H9 (cell line): ENCODE data around the gene CCDC160. TPM values are rescaled to one million over a fixed set of nuclear protein-coding genes. Genes with fewer than 3 reads are reported as not detected.

Source experiments
- DNase-seq: peaks from one replicate; pipeline ENCODE4 v3.0.0-alpha.2; 2017
- H2AFZ ChIP-seq: one replicate; pipeline ENCODE4 v1.6.1; 2013; ENCODE audit warnings: mild to moderate bottlenecking, low read length, control low read depth, moderate library complexity
- H2AK5ac ChIP-seq: 2 replicates; pipeline ENCODE4 v1.6.1; 2013; ENCODE audit warnings: low read length, control low read depth, mixed read lengths; ENCODE audit not compliant: insufficient read length
- H2BK120ac ChIP-seq: one replicate; pipeline ENCODE4 v1.6.1; 2013; ENCODE audit warnings: low read depth, mild to moderate bottlenecking, low read length, control low read depth, inconsistent platforms; ENCODE audit not compliant: poor library complexity, severe bottlenecking
- H2BK12ac ChIP-seq: 2 replicates; pipeline ENCODE4 v1.6.1; 2013; ENCODE audit warnings: low read length, control low read depth, mixed read lengths, low read depth; ENCODE audit not compliant: insufficient read length
- H2BK15ac ChIP-seq: 2 replicates; pipeline ENCODE4 v1.6.1; 2013; ENCODE audit warnings: low read depth, low read length, control low read depth
- H2BK20ac ChIP-seq: one replicate; pipeline ENCODE4 v1.6.1; 2013; ENCODE audit warnings: low read depth, mild to moderate bottlenecking, low read length, control low read depth, inconsistent platforms; ENCODE audit not compliant: poor library complexity, severe bottlenecking
- H2BK5ac ChIP-seq: 2 replicates; pipeline ENCODE4 v1.6.1; 2013; ENCODE audit warnings: low read length, control low read depth, mixed read lengths; ENCODE audit not compliant: insufficient read length
- H3K14ac ChIP-seq: 2 replicates; pipeline ENCODE4 v1.6.1; 2013; ENCODE audit warnings: low read length, control low read depth; ENCODE audit not compliant: insufficient read depth
- H3K18ac ChIP-seq: 2 replicates; pipeline ENCODE4 v1.6.1; 2013; ENCODE audit warnings: low read depth, mild to moderate bottlenecking, mixed read lengths, low read length, control low read depth; ENCODE audit not compliant: insufficient read length
- H3K23ac ChIP-seq: 2 replicates; pipeline ENCODE4 v1.6.1; 2013; ENCODE audit warnings: low read length, control low read depth, mixed read lengths, low read depth; ENCODE audit not compliant: insufficient read length
- H3K23me2 ChIP-seq: 2 replicates; pipeline ENCODE4 v1.6.1; 2013; ENCODE audit warnings: low read depth, mild to moderate bottlenecking, mixed read lengths, low read length, control low read depth; ENCODE audit not compliant: insufficient read length, poor library complexity, severe bottlenecking
- H3K27ac ChIP-seq: 2 replicates; pipeline ENCODE4 v1.5.1; 2013; ENCODE audit warnings: low read length, control low read depth, mixed read lengths, low read depth; ENCODE audit not compliant: insufficient read length
- H3K27me3 ChIP-seq: 2 replicates; pipeline ENCODE4 v1.6.1; 2013; ENCODE audit warnings: low read length, control low read depth, inconsistent platforms; ENCODE audit not compliant: insufficient read depth
- H3K4ac ChIP-seq: 2 replicates; pipeline ENCODE4 v1.6.1; 2013; ENCODE audit warnings: low read depth, mild to moderate bottlenecking, control low read depth, inconsistent platforms, low read length, moderate library complexity
- H3K4me1 ChIP-seq: 2 replicates; pipeline ENCODE4 v1.6.1; 2013; ENCODE audit warnings: low read length, control low read depth, inconsistent platforms; ENCODE audit not compliant: insufficient read depth
- H3K4me2 ChIP-seq: 2 replicates; pipeline ENCODE4 v1.6.1; 2013; ENCODE audit warnings: low read length, control low read depth, mixed read lengths; ENCODE audit not compliant: insufficient read length, insufficient read depth
- H3K56ac ChIP-seq: 2 replicates; pipeline ENCODE4 v1.6.1; 2013; ENCODE audit warnings: low read depth, mild to moderate bottlenecking, mixed read lengths, low read length, control low read depth; ENCODE audit not compliant: insufficient read length
- H3K79me1 ChIP-seq: 2 replicates; pipeline ENCODE4 v1.6.1; 2013; ENCODE audit warnings: low read depth, mild to moderate bottlenecking, moderate library complexity, low read length, control low read depth, inconsistent platforms; ENCODE audit not compliant: insufficient read depth, poor library complexity, severe bottlenecking
- H3K79me2 ChIP-seq: 2 replicates; pipeline ENCODE4 v1.6.1; 2013; ENCODE audit warnings: low read length, control low read depth, inconsistent platforms; ENCODE audit not compliant: insufficient read depth
- H3K9ac ChIP-seq: 2 replicates; pipeline ENCODE4 v1.6.1; 2013; ENCODE audit warnings: low read length, control low read depth, mixed read lengths; ENCODE audit not compliant: insufficient read length; ENCODE audit errors: extremely low read depth
- H3K9me3 ChIP-seq: one replicate; pipeline ENCODE4 v1.6.1; 2013; ENCODE audit warnings: low read depth, low read length, inconsistent platforms; ENCODE audit not compliant: control insufficient read depth
- H3T11ph ChIP-seq: one replicate; pipeline ENCODE4 v1.6.1; 2013; ENCODE audit warnings: mild to moderate bottlenecking, low read length, control low read depth, inconsistent platforms
- H4K20me1 ChIP-seq: one replicate; pipeline ENCODE4 v1.6.1; 2013; ENCODE audit not compliant: control insufficient read depth, insufficient read length, insufficient read depth
- H4K5ac ChIP-seq: 2 replicates; pipeline ENCODE4 v1.6.1; 2013; ENCODE audit warnings: low read depth, mild to moderate bottlenecking, mixed read lengths, low read length, control low read depth; ENCODE audit not compliant: insufficient read length
- H4K8ac ChIP-seq: replicated peaks from 2 replicates; pipeline ENCODE4 v1.6.1; 2013; ENCODE audit warnings: low read length, control low read depth, mixed read lengths, low read depth; ENCODE audit not compliant: insufficient read length
- H4K91ac ChIP-seq: 2 replicates; pipeline ENCODE4 v1.6.1; 2013; ENCODE audit warnings: low read depth, mild to moderate bottlenecking, moderate library complexity, mixed read lengths, low read length, control low read depth; ENCODE audit not compliant: insufficient read length
- H3K27ac Mint-ChIP-seq, 3 experiments: 2 replicates in 2 of 3; 3 replicates in 1 of 3; pipeline ENCODE4 v1.8.0; 2020 to 2021; ENCODE audit warnings: mixed read lengths in 3 of 3, mild to moderate bottlenecking in 1 of 3, moderate library complexity in 1 of 3
- H3K27me3 Mint-ChIP-seq: 2 replicates; pipeline ENCODE4 v1.8.0; 2021; ENCODE audit warnings: low read depth, mild to moderate bottlenecking, moderate library complexity, mixed read lengths
- H3K36me3 Mint-ChIP-seq, 3 experiments: 2 replicates in 2 of 3; 3 replicates in 1 of 3; pipeline ENCODE4 v1.8.0; 2020 to 2021; ENCODE audit warnings: low read depth in 3 of 3, mixed read lengths in 3 of 3; ENCODE audit not compliant: insufficient read depth in 1 of 3
- H3K4me1 Mint-ChIP-seq, 2 experiments: 2 replicates each; pipeline ENCODE4 v1.8.0; 2020; ENCODE audit warnings: mixed read lengths in 2 of 2
- H3K4me3 Mint-ChIP-seq, 2 experiments: 2 replicates in 1 of 2; 3 replicates in 1 of 2; pipeline ENCODE4 v1.8.0; 2020 to 2021; ENCODE audit warnings: mild to moderate bottlenecking in 2 of 2, mixed read lengths in 2 of 2, moderate library complexity in 1 of 2
- H3K9me3 Mint-ChIP-seq, 2 experiments: 2 replicates in 1 of 2; 3 replicates in 1 of 2; pipeline ENCODE4 v1.8.0; 2020; ENCODE audit warnings: mild to moderate bottlenecking in 2 of 2, mixed read lengths in 2 of 2, moderate library complexity in 1 of 2
- whole genome bisulfite sequencing: extraction: QIAGEN DNeasy Blood & Tissue Kit; methylation state at CpG from one replicate; pipeline ENCODE4 v1.1.7; 2013; ENCODE audit warnings: missing lambda C conversion rate, low lambda C conversion rate, mixed read lengths; ENCODE audit not compliant: insufficient read length; ENCODE audit errors: extremely low coverage; 5-methylcytosine and 5-hydroxymethylcytosine counted together
- total RNA-seq: library from RNA; stranded (reverse); gene quantifications from 2 replicates; pipeline ENCODE4 v1.2.1, GENCODE V29; 2021
- TF ChIP-seq, protein P1 (sequence below): fragments of 200-600 bp; sonication (generic); conservative IDR thresholded peaks from 3 replicates; pipeline ENCODE4 v1.8.0; 2021; ENCODE audit warnings: antibody characterized with exemption, mild to moderate bottlenecking

Gene CCDC160
- total RNA-seq, 1 experiment from 2014 or later = 1.2 TPM

DNA sequence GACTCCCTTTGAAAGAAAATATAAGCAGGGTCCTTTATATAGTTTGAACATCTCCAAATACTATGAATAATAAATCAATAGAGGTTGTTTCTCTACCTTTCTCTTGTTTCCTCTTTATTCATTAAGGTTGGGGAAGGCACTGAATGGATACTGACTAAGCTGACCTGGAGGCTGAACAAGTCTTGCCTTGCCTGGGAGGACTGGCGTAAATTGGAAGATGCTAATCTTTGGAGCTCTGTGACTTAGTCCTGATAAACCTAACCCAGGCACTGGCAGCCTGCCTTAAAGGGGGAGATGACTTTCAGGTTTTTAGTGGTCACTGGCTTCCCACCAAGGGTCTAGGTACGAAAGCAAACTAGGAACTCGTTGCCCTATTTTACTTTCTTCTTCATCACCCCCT is 10.5 kb downstream of the CCDC160 start:
- Histone ChIP-seq H4K91ac (no peak overlapping the region), H2AK5ac (no peak overlapping the region), H3K14ac (no peak overlapping the region), H2BK12ac (no peak overlapping the region), H4K8ac (no peak overlapping the region), H2BK120ac (no peak overlapping the region), H3K27ac (no peak overlapping the region), H4K5ac (no peak overlapping the region), H3K79me1 (no peaks in the 10 kb centered on the region), H3K23ac (no peak overlapping the region), H3K18ac (no peak overlapping the region), H2BK15ac (no peak overlapping the region), H3K9me3 (no peaks in the 10 kb centered on the region), H3K4me2 (no peak overlapping the region), H3K23me2 (no peaks in the 10 kb centered on the region), H4K20me1 (no peaks in the 10 kb centered on the region), H3K4ac (no peak overlapping the region), H2BK20ac (no peak overlapping the region), H3T11ph (no peak overlapping the region), H2BK5ac (no peak overlapping the region), H3K4me1 (no peaks in the 10 kb centered on the region), H3K56ac (no peak overlapping the region), H3K9ac (no peak overlapping the region), H2AFZ (no peak overlapping the region), H3K27me3 (no peaks in the 10 kb centered on the region), H3K79me2 (no peaks in the 10 kb centered on the region)
- Mint-ChIP-seq H3K27ac (no peak overlapping the region; a peak in 1 of 7 replicates), H3K4me1 (peaks cover 0 to 8% of the 10 kb centered on the region in 2 experiments; a peak in 2 of 4 replicates), H3K9me3 (peaks cover 0 to 20% of the 10 kb centered on the region in 2 experiments; a peak in 1 of 5 replicates), H3K36me3 (peaks cover 0 to 4% (median 0%) of the 10 kb centered on the region in 3 experiments; a peak in 1 of 7 replicates), H3K4me3 (no peak overlapping the region), H3K27me3 (peaks cover 6% of the 10 kb centered on the region)
- no peak for DNase-seq
- no CpG with 5 or more reads among the region's 3 CpGs for WGBS
- TF ChIP-seq, protein P1, sequence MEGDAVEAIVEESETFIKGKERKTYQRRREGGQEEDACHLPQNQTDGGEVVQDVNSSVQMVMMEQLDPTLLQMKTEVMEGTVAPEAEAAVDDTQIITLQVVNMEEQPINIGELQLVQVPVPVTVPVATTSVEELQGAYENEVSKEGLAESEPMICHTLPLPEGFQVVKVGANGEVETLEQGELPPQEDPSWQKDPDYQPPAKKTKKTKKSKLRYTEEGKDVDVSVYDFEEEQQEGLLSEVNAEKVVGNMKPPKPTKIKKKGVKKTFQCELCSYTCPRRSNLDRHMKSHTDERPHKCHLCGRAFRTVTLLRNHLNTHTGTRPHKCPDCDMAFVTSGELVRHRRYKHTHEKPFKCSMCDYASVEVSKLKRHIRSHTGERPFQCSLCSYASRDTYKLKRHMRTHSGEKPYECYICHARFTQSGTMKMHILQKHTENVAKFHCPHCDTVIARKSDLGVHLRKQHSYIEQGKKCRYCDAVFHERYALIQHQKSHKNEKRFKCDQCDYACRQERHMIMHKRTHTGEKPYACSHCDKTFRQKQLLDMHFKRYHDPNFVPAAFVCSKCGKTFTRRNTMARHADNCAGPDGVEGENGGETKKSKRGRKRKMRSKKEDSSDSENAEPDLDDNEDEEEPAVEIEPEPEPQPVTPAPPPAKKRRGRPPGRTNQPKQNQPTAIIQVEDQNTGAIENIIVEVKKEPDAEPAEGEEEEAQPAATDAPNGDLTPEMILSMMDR = no peak
